Fibroblast of pulmonary artery (primary cell): ENCODE measurements around the gene TMEM214.

ENCODE experiments used
- DNase-seq: peaks from one replicate; pipeline ENCODE4 v3.0.0-alpha.2; 2010; ENCODE audit warnings: low read depth
- H3K4me3 ChIP-seq: replicated peaks from 2 replicates; pipeline ENCODE4 v1.5.1; 2011; ENCODE audit warnings: low read depth, mild to moderate bottlenecking, control low read depth, low read length, moderate library complexity
- TF ChIP-seq, protein P1 (sequence below): IDR thresholded peaks from 2 replicates; pipeline ENCODE4 v1.5.1; 2011; ENCODE audit warnings: mild to moderate bottlenecking, control low read depth, low read length, inconsistent platforms; ENCODE audit errors: missing control alignments

Gene TMEM214

DNA sequence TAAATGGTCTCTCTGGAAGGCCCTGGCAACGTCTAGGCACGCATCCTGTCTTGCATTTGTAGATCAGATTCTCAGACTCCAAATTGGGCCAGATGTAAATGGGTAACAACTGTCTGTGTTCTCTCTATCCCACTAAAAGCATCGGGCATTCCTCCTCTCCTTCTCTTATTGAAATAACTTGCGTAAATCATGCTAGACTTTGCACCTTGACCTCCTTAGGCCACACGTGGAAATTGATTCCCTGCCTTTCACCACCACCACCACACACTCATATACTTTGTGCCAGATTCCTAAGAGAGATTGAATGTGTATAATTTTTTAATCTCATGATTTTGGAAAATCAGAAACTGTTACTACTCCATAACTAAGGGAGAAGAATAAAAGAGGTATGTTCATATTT is 41.0 kb upstream of the TMEM214 start:
- TF ChIP-seq, protein P1, sequence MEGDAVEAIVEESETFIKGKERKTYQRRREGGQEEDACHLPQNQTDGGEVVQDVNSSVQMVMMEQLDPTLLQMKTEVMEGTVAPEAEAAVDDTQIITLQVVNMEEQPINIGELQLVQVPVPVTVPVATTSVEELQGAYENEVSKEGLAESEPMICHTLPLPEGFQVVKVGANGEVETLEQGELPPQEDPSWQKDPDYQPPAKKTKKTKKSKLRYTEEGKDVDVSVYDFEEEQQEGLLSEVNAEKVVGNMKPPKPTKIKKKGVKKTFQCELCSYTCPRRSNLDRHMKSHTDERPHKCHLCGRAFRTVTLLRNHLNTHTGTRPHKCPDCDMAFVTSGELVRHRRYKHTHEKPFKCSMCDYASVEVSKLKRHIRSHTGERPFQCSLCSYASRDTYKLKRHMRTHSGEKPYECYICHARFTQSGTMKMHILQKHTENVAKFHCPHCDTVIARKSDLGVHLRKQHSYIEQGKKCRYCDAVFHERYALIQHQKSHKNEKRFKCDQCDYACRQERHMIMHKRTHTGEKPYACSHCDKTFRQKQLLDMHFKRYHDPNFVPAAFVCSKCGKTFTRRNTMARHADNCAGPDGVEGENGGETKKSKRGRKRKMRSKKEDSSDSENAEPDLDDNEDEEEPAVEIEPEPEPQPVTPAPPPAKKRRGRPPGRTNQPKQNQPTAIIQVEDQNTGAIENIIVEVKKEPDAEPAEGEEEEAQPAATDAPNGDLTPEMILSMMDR: no peak
- no peak for DNase-seq
- no peak overlapping the region for H3K4me3 ChIP-seq

DNA sequence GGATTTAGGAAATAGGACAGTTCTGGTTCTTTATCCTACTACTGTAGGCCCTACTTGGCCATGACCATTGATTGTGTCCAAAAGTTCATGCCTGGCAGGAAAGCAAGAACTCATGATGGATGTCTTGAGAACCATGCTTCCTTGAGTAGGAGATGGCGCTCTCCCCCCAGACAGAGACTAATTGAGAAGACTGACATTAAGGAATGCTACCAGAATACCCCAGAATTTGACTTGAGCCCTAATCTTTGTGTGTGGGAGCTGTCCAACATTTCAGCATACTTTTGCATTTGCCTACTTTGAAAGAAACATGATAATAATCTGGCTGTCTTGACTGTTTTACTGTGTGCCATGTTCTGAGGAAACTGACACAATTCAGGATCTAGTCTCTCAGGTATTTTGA is 39.0 kb upstream of the TMEM214 start:
- TF ChIP-seq, protein P1: no peak
- no peak for DNase-seq
- no peak overlapping the region for H3K4me3 ChIP-seq

DNA sequence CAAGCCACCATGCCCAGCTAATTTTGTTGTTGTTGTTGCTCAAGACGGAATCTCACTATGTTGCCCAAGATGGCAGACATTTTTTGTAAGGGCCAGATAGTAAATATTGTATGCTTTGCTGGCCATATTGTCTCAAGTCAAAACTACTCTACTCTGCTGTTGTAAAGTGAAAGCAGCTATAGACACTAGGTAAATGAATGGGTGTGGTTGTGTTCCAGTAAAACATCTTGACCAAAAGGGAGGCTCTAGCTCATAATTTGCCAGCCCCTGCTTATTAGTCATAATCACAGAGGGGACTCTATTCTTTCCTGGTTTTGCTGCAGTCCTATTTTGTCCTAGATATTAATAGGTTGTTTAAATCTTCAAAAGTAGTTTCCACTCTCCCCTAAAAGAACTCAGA is 37.8 kb upstream of the TMEM214 start:
- no peak overlapping the region for H3K4me3 ChIP-seq
- no peak for DNase-seq
- TF ChIP-seq, protein P1: no peak

DNA sequence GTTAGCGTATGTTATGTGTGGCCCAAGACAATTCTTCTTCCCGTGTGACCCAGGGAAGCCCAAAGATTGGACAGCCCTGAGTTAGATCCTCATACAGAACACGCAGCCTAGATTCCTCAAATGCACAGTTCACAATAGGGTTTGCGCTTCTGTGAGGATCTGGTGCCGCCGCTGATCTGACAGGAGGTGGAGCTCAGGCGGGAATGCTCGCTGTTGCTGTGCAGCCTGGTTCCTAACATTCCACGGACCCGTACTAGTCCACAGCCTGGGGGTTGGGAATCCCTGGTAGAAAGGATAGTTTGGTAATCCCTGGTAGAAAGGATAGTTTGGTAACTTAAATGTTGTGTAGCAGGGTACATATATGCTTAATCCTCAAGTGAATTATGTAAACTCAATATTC is 35.4 kb upstream of the TMEM214 start:
- no peak overlapping the region for H3K4me3 ChIP-seq
- TF ChIP-seq, protein P1: no peak
- no peak for DNase-seq

DNA sequence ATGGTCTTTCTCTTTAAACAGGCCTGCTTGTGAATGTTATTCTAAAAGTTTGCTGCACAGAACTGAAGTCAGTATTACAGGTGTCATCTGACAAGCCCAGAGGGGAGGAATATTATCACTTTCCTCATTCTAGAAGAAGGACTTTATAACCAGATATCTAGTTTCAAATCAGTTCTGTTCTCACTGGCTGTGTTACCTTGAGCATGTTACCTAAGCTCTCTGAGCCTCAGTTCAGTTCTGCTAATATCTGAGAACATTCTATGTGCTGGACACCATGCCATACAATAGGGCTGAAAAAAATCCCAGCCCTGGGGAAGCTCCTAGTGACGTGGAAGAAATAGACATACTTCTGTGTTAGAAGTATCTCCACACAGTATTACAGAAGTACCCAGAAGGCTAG is 34.4 kb upstream of the TMEM214 start:
- TF ChIP-seq, protein P1: no peak
- DNase-seq: no peak
- no peak overlapping the region for H3K4me3 ChIP-seq

DNA sequence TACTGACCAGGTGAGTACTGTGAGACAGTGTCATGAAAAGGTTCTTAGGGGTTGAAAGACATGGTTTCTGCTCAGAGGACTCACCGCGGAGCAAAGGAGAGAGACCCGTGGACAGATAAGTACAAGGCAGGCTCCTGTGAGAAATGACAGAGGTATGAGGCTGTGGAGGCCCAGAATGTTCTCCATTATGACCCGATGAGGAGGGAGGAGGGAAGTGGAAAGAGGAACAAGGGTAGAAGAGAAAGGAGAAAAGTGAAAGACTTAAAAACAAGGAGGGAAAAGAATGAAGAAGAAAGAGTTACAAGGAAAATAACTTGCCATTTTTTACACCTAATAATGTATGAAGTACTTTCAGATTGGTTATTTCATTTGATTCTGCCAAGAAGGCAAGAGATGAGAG is 32.5 kb upstream of the TMEM214 start:
- no peak overlapping the region for H3K4me3 ChIP-seq
- TF ChIP-seq, protein P1: no peak
- no peak for DNase-seq

DNA sequence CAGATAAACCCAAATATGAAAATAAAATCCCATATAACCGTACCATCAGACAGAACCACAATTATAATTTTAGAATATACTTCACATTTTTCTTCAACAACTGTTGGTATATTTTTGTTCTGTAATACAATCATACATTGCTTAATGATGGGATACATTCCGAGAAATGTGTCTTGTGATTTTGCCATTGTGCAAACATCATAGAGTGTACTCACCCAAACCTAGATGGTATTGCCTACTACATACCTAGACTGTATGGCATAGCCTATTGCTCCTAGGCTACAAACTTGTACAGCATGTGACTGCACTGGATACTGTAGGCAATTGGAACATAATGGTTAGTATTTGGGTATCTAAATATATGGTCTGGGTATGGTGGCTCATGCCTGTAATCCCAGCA is 31.8 kb upstream of the TMEM214 start:
- TF ChIP-seq, protein P1: no peak
- DNase-seq: no peak
- no peak overlapping the region for H3K4me3 ChIP-seq
